Endothelial cell of umbilical vein (primary cell): ENCODE measurements around the gene FZD7. TPM values are rescaled to one million over a fixed set of nuclear protein-coding genes. Genes with fewer than 3 reads are reported as not detected.

Experiments used
- BruUV-seq: library from RNA; stranded (reverse); fragments of 400-500 nt; replicated peaks from 2 replicates; lab custom pipeline; 2021; lab: Mats Ljungman, UMichigan
- CTCF ChIA-PET: fragments of 300-600, 350-600 bp; sonication (Branson Sonifier 250); formaldehyde crosslinking; loops from one replicate; lab custom pipeline; 2021; ENCODE audit warnings: antibody characterized with exemption, inconsistent platforms; lab: Charles Lee
- POLR2A ChIA-PET: fragments of 300-600, 350-600 bp; sonication (Branson Sonifier 250); formaldehyde crosslinking; loops from one replicate; lab custom pipeline; 2021; ENCODE audit warnings: antibody characterized with exemption, inconsistent platforms; lab: Charles Lee
- DNase-seq: peaks from one replicate; pipeline ENCODE4 v3.0.0-alpha.2; 2011; ENCODE audit warnings: low read depth, low spot score
- FAIRE-seq: peaks from 2 replicates; lab custom pipeline; 2011; peaks lifted over from hg19 to GRCh38; lab: Jason Lieb, UNC
- H2AFZ ChIP-seq: 2 replicates; pipeline ENCODE4 v1.6.0; 2012; ENCODE audit warnings: low read depth, low read length, control low read depth, inconsistent platforms
- H3K27ac ChIP-seq: 2 replicates; pipeline ENCODE4 v1.5.1; 2011; ENCODE audit warnings: low read depth, mild to moderate bottlenecking, control low read depth, low read length, moderate library complexity; ENCODE audit not compliant: insufficient read depth
- H3K27me3 ChIP-seq, 2 experiments: 2 replicates each; pipeline versions ENCODE4 v1.6.0 to v1.6.1; 2011; ENCODE audit warnings: low read length in 2 of 2, mixed read lengths in 1 of 2; ENCODE audit not compliant: control insufficient read depth in 2 of 2, insufficient read depth in 2 of 2
- H3K36me3 ChIP-seq, 2 experiments: 2 replicates in 1 of 2; 3 replicates in 1 of 2; pipeline ENCODE4 v1.5.1; 2011; ENCODE audit warnings: low read length in 2 of 2, mild to moderate bottlenecking in 1 of 2, moderate library complexity in 1 of 2; ENCODE audit not compliant: control insufficient read depth in 2 of 2, insufficient read depth in 2 of 2; ENCODE audit errors: extremely low read depth in 1 of 2
- H3K4me1 ChIP-seq: 3 replicates; pipeline ENCODE4 v1.5.1; 2011; ENCODE audit warnings: mild to moderate bottlenecking, low read length; ENCODE audit not compliant: control insufficient read depth, insufficient read depth; ENCODE audit errors: extremely low read depth
- H3K4me2 ChIP-seq: 2 replicates; pipeline ENCODE4 v1.6.1; 2011; ENCODE audit warnings: low read length, control low read depth, mixed read lengths; ENCODE audit not compliant: insufficient read depth
- H3K4me3 ChIP-seq, 3 experiments: fragments of 200-600 bp in 1 of 3; sonication (generic), shearing (Covaris generic) in 1 of 3; replicated peaks in 1 of 3; 2 replicates each; pipeline ENCODE4 v1.5.1; 2011 to 2016; ENCODE audit warnings: control low read depth in 3 of 3, low read length in 3 of 3, mild to moderate bottlenecking in 2 of 3, inconsistent platforms in 1 of 3, low read depth in 1 of 3, moderate library complexity in 1 of 3; ENCODE audit not compliant: insufficient read depth in 1 of 3
- H3K79me2 ChIP-seq: 2 replicates; pipeline ENCODE4 v1.6.0; 2012; ENCODE audit warnings: low read length, inconsistent platforms; ENCODE audit not compliant: control insufficient read depth, insufficient read depth
- H3K9ac ChIP-seq: replicated peaks from 2 replicates; pipeline ENCODE3; 2011; ENCODE audit warnings: low read length, control low read depth; ENCODE audit not compliant: insufficient read depth; ENCODE audit errors: extremely low read depth
- H3K9me1 ChIP-seq: replicated peaks from 3 replicates; pipeline ENCODE4 v1.6.0; 2011; ENCODE audit warnings: mild to moderate bottlenecking, low read length; ENCODE audit not compliant: control insufficient read depth, insufficient read depth; ENCODE audit errors: extremely low read depth
- H3K9me3 ChIP-seq: replicated peaks from 2 replicates; pipeline ENCODE4 v1.5.1; 2012; ENCODE audit warnings: low read length, inconsistent platforms; ENCODE audit not compliant: control insufficient read depth, insufficient read depth
- H4K20me1 ChIP-seq: replicated peaks from 2 replicates; pipeline ENCODE3; 2011; ENCODE audit warnings: mild to moderate bottlenecking, low read length; ENCODE audit not compliant: control insufficient read depth, insufficient read depth; ENCODE audit errors: extremely low read depth
- EZH2 ChIP-seq: IDR thresholded peaks from 2 replicates; pipeline ENCODE4 v1.6.1; 2012; ENCODE audit warnings: borderline replicate concordance, low read depth, mild to moderate bottlenecking, moderate library complexity, low read length, inconsistent platforms; ENCODE audit not compliant: severe bottlenecking
- FOS ChIP-seq: IDR thresholded peaks from 2 replicates; pipeline ENCODE4 v1.6.1; 2011; ENCODE audit warnings: mild to moderate bottlenecking, low read length, moderate library complexity, borderline replicate concordance; ENCODE audit not compliant: insufficient read depth
- GATA2 ChIP-seq: IDR thresholded peaks from 2 replicates; pipeline ENCODE4 v1.7.0; 2011; ENCODE audit warnings: low read depth, mild to moderate bottlenecking, moderate library complexity, mixed read lengths, low read length; ENCODE audit not compliant: insufficient read length, insufficient read depth
- JUN ChIP-seq: IDR thresholded peaks from 2 replicates; pipeline ENCODE4 v1.6.1; 2011; ENCODE audit warnings: borderline replicate concordance, low read depth; ENCODE audit not compliant: insufficient read length, insufficient read depth
- MAX ChIP-seq: IDR thresholded peaks from 2 replicates; pipeline ENCODE4 v1.6.1; 2011; ENCODE audit not compliant: insufficient read depth, insufficient read length
- MYC ChIP-seq: IDR thresholded peaks from one replicate; pipeline ENCODE4 v1.6.1; 2011; ENCODE audit warnings: mild to moderate bottlenecking, low read depth, low read length
- POLR2A ChIP-seq: IDR thresholded peaks from 2 replicates; pipeline ENCODE4 v1.6.1; 2012; ENCODE audit warnings: low read depth, mild to moderate bottlenecking, control low read depth, low read length
- POLR2AphosphoS5 ChIP-seq: IDR thresholded peaks from 2 replicates; pipeline ENCODE4 v1.6.1; 2012; ENCODE audit warnings: low read depth, mild to moderate bottlenecking, control low read depth, low read length, moderate library complexity; ENCODE audit not compliant: insufficient read depth
- dilution Hi-C: fragments of 300-500 bp; cut with MboI; formaldehyde crosslinking; loops from one replicate; pipeline ENCODE4 v1.15.0; 2019; ENCODE audit warnings: low sequenced_read_pairs; ENCODE audit not compliant: extremely low pct_ligation_motif_present
- intact Hi-C: fragments of 100-400 bp; cut with micrococcal nuclease; formaldehyde crosslinking; loops from one replicate; pipeline ENCODE4 v1.10.0; 2022
- polyA plus RNA-seq, 4 experiments: library from polyadenylated mRNA; depleted of rRNA in 3 of 4; stranded (reverse) in 3 of 4; unstranded in 1 of 4; fragments of >200 nt; gene quantifications; 2 replicates each; pipeline versions ENCODE4 v1.2.1 to v1.2.3, GENCODE V29; 2011 to 2012; ENCODE audit warnings: missing spikeins in 1 of 4
- total RNA-seq: library from RNA; stranded (reverse); gene quantifications from 2 replicates; pipeline ENCODE4 v1.2.3, GENCODE V29; 2021
- TF ChIP-seq, protein P1 (sequence below), 2 donors: IDR thresholded peaks; 1 replicate in 1 of 2; 2 replicates in 1 of 2; pipeline ENCODE4 v1.5.1; 2011; ENCODE audit warnings: low read length in 2 of 2, mild to moderate bottlenecking in 2 of 2, moderate library complexity in 2 of 2, control low read depth in 1 of 2, inconsistent platforms in 1 of 2, low read depth in 1 of 2; ENCODE audit not compliant: insufficient read depth in 1 of 2; ENCODE audit errors: extremely low read depth in 1 of 2

Gene FZD7
- total and polyA plus RNA-seq, 2 donors (not counting 3 experiments of a cell fraction or from before 2014, with no cell fraction given), result 0.15 to 0.29 TPM

- no TSS peak for BruUV-seq
- dilution Hi-C loops, result no loop called here
Observed at GRCh38 chr2:202074324-202074723, 40.7 kb downstream of the FZD7 start.

More at GRCh38 chr2:202074324-202074723, 40.7 kb downstream of the FZD7 start:
- Histone ChIP-seq H3K9me3 (no peaks in the 10 kb centered on the region), H3K4me1 (no peaks in the 10 kb centered on the region), H3K36me3 (no peaks in the 10 kb centered on the region), H4K20me1 (no peaks in the 10 kb centered on the region), H3K27me3 (peaks cover 12 to 20% of the 10 kb centered on the region in 2 experiments), H3K4me3 (no peak overlapping the region), H3K9ac (no peak overlapping the region), H3K27ac (no peak overlapping the region), H3K79me2 (no peaks in the 10 kb centered on the region), H3K9me1 (no peaks in the 10 kb centered on the region), H3K4me2 (no peak overlapping the region), H2AFZ (no peak overlapping the region)
- no peak for FAIRE-seq
- ChIA-PET CTCF (interaction anchor here (2.3 kb wide), 1 partner anchor 11 kb away, joined by 6 read pairs; no protein-coding TSS in a partner anchor), POLR2A (no interaction called here)
- TF ChIP-seq JUN, result no peak
- no peak for TF ChIP-seq POLR2A
- TF ChIP-seq MAX, result no peak
- no peak for TF ChIP-seq EZH2
- TF ChIP-seq, protein P1, sequence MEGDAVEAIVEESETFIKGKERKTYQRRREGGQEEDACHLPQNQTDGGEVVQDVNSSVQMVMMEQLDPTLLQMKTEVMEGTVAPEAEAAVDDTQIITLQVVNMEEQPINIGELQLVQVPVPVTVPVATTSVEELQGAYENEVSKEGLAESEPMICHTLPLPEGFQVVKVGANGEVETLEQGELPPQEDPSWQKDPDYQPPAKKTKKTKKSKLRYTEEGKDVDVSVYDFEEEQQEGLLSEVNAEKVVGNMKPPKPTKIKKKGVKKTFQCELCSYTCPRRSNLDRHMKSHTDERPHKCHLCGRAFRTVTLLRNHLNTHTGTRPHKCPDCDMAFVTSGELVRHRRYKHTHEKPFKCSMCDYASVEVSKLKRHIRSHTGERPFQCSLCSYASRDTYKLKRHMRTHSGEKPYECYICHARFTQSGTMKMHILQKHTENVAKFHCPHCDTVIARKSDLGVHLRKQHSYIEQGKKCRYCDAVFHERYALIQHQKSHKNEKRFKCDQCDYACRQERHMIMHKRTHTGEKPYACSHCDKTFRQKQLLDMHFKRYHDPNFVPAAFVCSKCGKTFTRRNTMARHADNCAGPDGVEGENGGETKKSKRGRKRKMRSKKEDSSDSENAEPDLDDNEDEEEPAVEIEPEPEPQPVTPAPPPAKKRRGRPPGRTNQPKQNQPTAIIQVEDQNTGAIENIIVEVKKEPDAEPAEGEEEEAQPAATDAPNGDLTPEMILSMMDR (IDR thresholded peaks at IDR 0.05; ENCODE audit: extremely low read depth in 1 of 2, insufficient read depth in 1 of 2, low read depth in 1 of 2, low read length in 2 of 2), result no peak
- TF ChIP-seq POLR2AphosphoS5, result no peak
- TF ChIP-seq GATA2, result no peak
- TF ChIP-seq FOS, result no peak
- TF ChIP-seq MYC, result no peak
- no peak for DNase-seq
- intact Hi-C loops, result no loop called here
